Activated CD4-positive, alpha-beta T cell treated with anti-CD3 and anti-CD28 coated beads, Interleukin-2, amount 10 ng/mL, durations not matched to agents 24 days and 14 days (primary cell): Measurements from ENCODE around the gene LTBP2. TPM values are rescaled to one million over a fixed set of nuclear protein-coding genes. Genes with fewer than 3 reads are reported as not detected.

Experiments used
- DNase-seq: peaks from one replicate; pipeline ENCODE4 v3.0.0; 2022
- H3K27ac Mint-ChIP-seq: one replicate; pipeline ENCODE4 v1.8.0; 2022; ENCODE audit warnings: mild to moderate bottlenecking, mixed read lengths
- H3K27me3 Mint-ChIP-seq: one replicate; pipeline ENCODE4 v1.8.0; 2022; ENCODE audit warnings: mixed read lengths
- H3K36me3 Mint-ChIP-seq: one replicate; pipeline ENCODE4 v1.8.0; 2022; ENCODE audit warnings: low read depth, mild to moderate bottlenecking, mixed read lengths
- H3K4me1 Mint-ChIP-seq: one replicate; pipeline ENCODE4 v1.8.0; 2021; ENCODE audit warnings: mixed read lengths
- H3K4me3 Mint-ChIP-seq: one replicate; pipeline ENCODE4 v1.8.0; 2022; ENCODE audit warnings: mild to moderate bottlenecking, moderate library complexity, mixed read lengths
- H3K9me3 Mint-ChIP-seq: one replicate; pipeline ENCODE4 v1.8.0; 2021; ENCODE audit warnings: mixed read lengths
- intact Hi-C: fragments of 100-400 bp; cut with micrococcal nuclease; formaldehyde crosslinking; loops from one replicate; pipeline ENCODE4 v1.15.1; 2023
- total RNA-seq: library from RNA; stranded (reverse); gene quantifications from 2 replicates; pipeline ENCODE4 v1.2.3, GENCODE V29; 2022

The LTBP2 gene
- total RNA-seq, 1 donor from 2014 or later = 0.05 TPM

DNA sequence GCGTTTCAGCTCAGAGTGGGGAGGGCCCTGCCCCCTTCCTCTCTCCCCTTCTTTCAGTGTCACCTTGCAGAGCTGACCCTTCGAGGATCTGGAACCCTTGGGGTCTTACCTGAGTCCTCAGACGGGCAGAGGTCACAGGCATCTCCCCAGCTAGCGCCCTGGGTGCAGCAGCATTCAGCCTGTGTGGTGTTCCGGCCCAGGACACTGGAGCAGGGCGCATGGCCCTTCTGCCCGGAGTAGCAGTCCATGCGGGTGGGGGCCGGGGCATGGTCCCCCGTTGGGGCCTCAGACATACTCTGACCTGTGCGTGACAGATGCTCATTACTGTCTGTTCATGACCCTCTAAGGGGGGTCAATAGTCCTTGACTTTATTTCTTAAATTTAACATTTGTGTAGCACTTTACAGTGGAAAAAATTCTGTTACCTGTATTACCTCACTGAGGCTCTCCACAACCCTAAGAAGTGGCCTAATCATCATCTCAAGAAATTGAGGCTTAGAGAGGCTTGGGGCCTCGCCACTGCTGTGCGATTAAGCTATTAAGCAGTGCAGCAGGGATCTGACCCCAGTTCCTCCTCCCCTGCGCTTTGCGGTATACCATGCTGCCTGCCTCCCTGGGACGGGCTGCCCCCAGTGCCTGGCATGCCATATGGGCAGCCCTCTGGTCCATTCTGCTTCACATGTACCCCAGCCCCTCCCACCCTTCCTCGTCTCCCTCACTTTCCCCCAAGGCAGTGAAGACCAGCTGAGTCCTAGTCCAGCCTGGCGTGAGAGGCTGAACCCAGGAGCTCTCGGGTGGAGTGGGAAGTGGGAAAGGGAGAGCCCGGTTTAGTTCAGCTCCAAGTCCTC, 106.9 kb downstream of the LTBP2 start:
- Mint-ChIP-seq H3K36me3 (no peaks in the 10 kb centered on the region), H3K4me1 (no peaks in the 10 kb centered on the region), H3K27me3 (peaks cover 2% of the 10 kb centered on the region), H3K27ac (no peak overlapping the region), H3K4me3 (no peak overlapping the region), H3K9me3 (no peaks in the 10 kb centered on the region)
- DNase-seq = no peak
- intact Hi-C loops = no loop called here

DNA sequence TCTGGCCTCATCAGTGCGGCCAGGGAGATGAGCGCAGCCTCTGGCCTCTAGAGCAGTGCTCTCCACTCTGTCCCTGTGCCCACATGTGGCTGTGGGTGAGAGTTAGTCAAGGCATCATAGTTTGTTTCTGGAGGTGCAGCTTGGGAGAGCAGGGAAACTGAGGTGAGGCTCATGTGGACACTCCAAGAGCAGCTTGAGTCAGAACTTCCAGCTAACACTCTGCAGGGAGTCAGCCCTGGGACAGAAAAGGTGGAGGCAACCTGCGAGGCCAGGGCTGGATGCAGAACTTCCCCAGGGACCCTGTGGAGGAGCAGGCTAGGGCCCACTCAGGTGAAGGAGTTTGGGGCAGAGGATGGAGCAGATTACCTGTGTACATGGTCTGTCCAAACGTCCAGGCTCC, 107.6 kb downstream of the LTBP2 start:
- no peak for DNase-seq
- Mint-ChIP-seq H3K36me3 (no peaks in the 10 kb centered on the region), H3K4me1 (no peaks in the 10 kb centered on the region), H3K27me3 (peaks cover 2% of the 10 kb centered on the region), H3K27ac (no peak overlapping the region), H3K4me3 (no peak overlapping the region), H3K9me3 (no peaks in the 10 kb centered on the region)
- intact Hi-C loops = no loop called here

DNA sequence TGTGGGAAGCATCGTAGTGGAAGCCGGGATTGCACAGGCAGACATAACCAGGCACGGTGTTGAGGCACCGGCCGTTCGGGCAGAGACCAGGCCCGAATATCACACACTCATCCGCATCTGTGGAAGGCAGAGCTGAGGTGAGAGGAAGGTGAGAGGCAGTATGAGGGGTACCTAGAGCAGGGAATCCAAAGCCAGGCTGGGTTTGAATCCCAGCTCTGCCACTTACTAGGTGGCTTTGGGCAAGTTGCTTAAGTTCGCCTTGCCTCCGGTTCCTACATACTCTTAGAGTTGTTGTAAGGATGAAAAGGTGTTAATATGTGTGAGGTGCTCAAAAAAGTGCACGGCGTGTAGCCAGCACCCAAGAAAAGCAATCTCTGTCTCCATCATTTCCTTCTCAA, 108.1 kb downstream of the LTBP2 start:
- H3K27me3 Mint-ChIP-seq = peaks cover 2% of the 10 kb centered on the region
- DNase-seq = no peak
- no peaks in the 10 kb centered on the region for H3K36me3 Mint-ChIP-seq
- intact Hi-C loops = no loop called here
- no peak overlapping the region for H3K27ac Mint-ChIP-seq
- no peaks in the 10 kb centered on the region for H3K9me3 Mint-ChIP-seq
- H3K4me3 Mint-ChIP-seq = no peak overlapping the region
- no peaks in the 10 kb centered on the region for H3K4me1 Mint-ChIP-seq

DNA sequence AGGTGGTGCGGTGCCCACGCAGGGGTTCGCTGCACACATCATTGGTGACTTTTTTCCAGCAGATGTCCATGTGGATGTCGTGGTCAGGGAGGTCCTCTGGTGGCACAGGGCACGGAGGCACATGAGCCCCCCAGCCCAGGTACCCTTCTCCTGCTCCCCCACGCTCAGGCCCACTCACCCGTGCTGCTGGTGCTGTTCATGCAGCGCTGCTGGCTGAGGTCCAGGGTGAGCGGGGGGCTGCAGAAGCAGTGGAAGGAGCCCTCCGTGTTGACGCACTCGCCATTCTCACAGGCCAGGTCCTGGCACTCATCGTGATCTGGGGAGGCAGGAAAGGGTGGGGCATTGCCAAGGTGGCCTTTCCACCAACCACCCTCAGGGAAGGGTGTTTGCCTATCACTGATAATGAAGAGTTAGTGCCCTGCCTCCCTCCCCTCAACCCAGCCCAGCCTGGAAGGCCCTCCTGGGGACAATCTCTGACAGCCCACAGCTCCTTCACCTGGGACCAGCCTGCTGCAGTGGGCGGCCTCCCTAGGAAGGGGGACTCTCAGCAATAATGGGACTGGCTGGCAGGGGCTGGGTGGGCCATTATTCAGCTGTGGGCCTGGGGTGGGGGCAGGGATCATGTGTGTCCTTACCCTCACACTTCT, 108.6 kb downstream of the LTBP2 start:
- H3K9me3 Mint-ChIP-seq = no peaks in the 10 kb centered on the region
- no peaks in the 10 kb centered on the region for H3K36me3 Mint-ChIP-seq
- peaks cover 2% of the 10 kb centered on the region for H3K27me3 Mint-ChIP-seq
- intact Hi-C loops = no loop called here
- no peak overlapping the region for H3K4me3 Mint-ChIP-seq
- no peaks in the 10 kb centered on the region for H3K4me1 Mint-ChIP-seq
- H3K27ac Mint-ChIP-seq = no peak overlapping the region
- no peak for DNase-seq

DNA sequence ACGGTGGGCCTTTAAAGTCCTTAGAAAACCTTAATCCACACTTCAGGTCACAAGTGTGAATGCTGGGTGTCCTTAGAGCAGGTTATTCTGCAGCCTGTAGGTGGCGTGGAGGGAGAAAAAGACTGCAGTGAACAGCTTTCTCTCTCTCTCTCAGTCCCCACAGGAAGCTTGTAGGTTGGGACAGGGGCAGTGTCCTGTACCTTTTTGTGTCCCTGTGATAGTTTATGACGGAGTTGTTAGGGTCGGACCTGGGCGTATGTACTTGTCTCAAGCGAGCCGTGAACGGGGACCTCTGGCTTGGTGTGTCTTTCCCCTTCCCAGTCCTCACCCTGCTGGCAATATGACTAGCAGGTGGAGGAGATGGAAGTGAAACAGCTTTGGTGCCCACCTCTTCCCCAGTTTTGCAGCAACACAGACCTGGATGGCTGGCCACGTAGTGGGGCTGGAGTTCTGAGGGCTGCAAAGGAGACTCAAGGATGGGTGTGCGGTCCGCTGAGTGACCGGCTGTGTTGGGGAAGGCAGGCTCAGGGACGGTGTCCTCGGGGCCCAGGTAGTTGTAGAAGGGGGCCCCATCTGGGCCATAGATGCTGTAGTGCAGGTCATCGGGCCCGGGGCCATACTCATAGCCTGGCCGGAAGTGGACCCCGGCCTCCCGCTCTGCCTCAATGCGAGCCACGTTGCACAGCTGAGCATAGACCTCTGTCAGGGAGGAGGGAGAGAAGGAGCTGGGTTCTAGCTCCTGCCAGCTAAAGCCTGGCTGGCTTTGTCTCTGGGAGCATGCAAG, 109.6 kb downstream of the LTBP2 start:
- Mint-ChIP-seq H3K9me3 (no peaks in the 10 kb centered on the region), H3K27ac (no peak overlapping the region), H3K4me1 (no peaks in the 10 kb centered on the region), H3K27me3 (peaks cover 2% of the 10 kb centered on the region), H3K36me3 (no peaks in the 10 kb centered on the region), H3K4me3 (no peak overlapping the region)
- peak; percentile 71 for DNase-seq
- intact Hi-C loops = no loop called here

DNA sequence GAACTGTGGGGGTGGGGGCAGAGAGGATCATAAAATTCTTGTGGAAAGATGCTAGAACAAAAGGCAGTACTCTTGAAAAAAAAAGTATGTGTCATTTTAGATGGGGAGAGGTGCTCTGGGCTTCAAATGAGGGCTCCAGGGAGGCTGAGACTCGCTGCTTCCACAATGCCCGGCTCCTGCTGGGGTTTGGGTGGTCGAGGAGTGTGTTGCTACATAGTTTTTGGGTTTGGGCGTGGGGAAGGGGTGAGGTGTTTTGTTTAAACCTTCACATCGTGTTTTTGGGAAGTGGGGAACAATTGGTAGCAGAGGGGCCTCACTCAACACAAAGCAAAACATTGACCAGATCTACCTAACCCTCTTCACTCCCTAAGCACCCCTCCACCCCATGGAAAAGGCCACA, 110.3 kb downstream of the LTBP2 start:
- intact Hi-C loops = no loop called here
- no peaks in the 10 kb centered on the region for H3K36me3 Mint-ChIP-seq
- H3K9me3 Mint-ChIP-seq = no peaks in the 10 kb centered on the region
- no peak overlapping the region for H3K4me3 Mint-ChIP-seq
- H3K27ac Mint-ChIP-seq = no peak overlapping the region
- H3K27me3 Mint-ChIP-seq = peaks cover 2% of the 10 kb centered on the region
- H3K4me1 Mint-ChIP-seq = no peaks in the 10 kb centered on the region
- DNase-seq = no peak

DNA sequence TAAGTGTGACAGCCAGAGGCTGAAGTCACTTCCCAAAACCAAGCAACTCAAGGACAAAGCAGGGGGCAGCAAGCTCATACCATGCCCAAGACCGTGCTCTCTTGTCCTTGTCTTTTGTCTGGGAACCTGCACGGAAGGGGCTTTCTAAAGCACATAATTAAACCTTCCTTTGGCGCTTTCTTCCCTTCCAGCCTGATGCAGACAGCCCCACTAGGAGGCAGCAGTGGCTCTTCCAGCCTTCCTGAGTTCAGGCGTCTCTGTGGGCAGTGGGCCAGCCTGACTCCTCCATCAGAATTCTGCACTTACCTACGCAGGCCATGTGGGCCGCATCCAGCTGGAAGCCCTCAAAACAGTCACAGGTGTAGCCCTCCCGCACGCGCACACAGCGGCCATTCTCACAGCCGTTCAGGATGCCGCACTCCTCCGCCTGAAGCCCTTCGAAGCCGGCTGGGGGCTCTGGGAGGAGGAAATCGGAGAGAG, 110.9 kb downstream of the LTBP2 start:
- Mint-ChIP-seq H3K27me3 (peaks cover 2% of the 10 kb centered on the region), H3K4me1 (no peaks in the 10 kb centered on the region), H3K9me3 (no peaks in the 10 kb centered on the region), H3K36me3 (peaks cover 2% of the 10 kb centered on the region), H3K27ac (no peak overlapping the region), H3K4me3 (no peak overlapping the region)
- no peak for DNase-seq
- intact Hi-C loops = no loop called here

DNA sequence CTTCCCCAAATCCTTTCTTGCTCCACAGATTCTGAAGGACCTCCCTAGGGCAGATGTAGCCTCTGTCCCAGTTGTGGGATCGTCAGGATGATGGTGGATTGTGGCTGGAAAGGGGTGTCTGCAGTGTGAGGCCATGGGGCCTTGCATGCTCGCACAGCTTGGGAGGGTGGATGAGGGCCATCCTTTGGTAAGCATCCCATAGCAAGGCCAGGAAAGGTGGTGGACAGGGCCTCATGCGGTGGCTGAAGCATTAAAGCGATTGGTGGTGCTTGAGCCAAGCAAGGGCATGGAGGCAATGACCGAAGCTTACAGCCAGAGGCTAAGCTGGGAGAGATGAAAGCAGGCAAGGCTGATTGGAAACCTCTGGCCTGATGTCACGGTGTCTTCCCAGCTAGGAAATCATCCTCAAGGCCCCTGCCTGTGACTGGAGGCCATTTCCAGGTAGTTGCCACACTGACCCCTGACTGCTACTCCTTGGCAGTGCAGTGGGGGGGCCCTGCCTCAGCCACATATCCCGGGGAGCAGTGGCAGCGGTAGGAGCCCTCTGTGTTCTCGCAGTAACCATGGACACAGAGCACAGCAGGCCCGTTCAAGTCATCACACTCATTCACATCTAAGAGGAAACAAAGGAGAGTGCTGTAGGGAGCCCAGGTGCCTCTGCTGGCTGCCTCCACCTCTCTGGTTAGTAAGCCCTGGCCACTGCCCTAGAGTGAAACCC, 111.5 kb downstream of the LTBP2 start:
- no peak for DNase-seq
- H3K4me3 Mint-ChIP-seq = no peak overlapping the region
- H3K27ac Mint-ChIP-seq = no peak overlapping the region
- peaks cover under 1% of the 10 kb centered on the region for H3K4me1 Mint-ChIP-seq
- intact Hi-C loops = no loop called here
- peaks cover 2% of the 10 kb centered on the region for H3K36me3 Mint-ChIP-seq
- H3K27me3 Mint-ChIP-seq = no peaks in the 10 kb centered on the region
- no peaks in the 10 kb centered on the region for H3K9me3 Mint-ChIP-seq

DNA sequence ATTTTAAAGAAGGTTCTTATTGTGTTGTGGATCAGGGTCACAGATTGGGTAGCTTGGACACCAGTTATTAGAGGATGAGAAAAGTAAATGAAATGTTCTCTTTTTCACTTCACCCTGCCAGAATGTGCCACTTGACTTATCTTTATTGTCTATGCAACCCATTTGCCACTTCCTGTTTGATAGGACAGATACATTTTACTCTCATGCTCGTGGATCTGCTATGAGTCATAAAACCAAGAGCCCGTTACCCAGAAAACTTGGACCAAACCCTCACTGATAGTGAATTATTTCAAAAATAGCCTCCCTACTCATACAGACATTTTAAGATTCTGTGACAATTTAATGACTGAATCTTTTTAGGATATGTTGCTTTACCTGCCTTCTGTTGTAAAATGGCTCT, 116.7 kb downstream of the LTBP2 start:
- intact Hi-C loops = no loop called here

DNA sequence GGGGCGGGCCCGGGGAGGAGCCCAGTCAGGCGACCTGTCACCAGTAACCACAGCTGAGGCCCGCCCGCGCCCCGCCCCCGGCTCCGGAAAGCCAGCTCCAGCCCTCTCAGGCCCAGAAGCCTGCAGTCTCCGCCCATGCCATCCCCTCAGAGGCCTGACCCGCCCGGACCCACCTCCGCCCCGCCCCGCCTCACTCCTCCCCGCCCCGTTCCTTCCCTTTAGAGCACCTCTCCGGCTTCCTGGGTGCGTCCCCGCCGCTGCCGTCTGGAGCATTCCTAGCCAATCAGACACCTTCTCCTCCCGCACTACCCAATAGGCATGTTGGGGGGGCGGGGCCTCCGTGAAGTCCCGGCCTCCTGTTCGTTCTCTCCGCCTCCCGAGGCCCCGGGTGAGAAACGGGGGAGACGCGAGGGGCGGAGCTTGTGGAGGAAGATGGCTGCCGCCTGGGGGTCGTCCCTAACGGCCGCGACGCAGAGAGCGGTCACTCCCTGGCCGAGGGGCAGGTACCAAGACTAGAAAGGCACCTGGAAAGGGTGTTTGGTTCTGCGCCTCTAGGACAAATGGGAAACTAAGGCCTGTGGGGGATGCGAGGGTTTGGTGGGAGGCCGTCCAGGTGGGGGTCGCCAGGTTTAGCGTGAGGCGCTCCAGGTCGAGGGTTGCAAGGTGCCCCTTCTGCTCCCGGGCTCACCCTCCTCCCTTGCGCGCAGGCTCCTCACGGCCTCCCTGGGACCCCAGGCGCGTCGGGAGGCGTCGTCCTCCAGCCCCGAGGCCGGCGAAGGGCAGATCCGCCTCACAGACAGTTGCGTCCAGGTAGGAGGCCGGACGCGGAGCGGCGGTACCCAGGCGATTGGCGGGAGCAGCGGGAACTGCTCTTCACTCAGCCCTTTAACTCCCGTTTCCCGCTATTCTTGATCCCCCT, 118.4 kb downstream of the LTBP2 start, which contains the start of gene ISCA2:
TSS of gene ISCA2 (plus strand) at position 423 of the 919 bp plus-strand sequence. CDS start at position 433, 10 bp downstream.
- peaks cover 7% of the 10 kb centered on the region for H3K36me3 Mint-ChIP-seq
- peak; percentile 100 for DNase-seq
- peaks cover 24% of the 10 kb centered on the region for H3K4me1 Mint-ChIP-seq
- H3K4me3 Mint-ChIP-seq = no peak within 1 kb of the TSS
- intact Hi-C loops = loop anchor here (1.0 to 5.0 kb wide), 3 partner anchors 119 to 191 kb away; partner anchors contain the start of genes ABCD4 and LTBP2
- H3K9me3 Mint-ChIP-seq = no peaks in the 10 kb centered on the region
- H3K27ac Mint-ChIP-seq = peak within 1 kb of the TSS; percentile 93
- H3K27me3 Mint-ChIP-seq = peaks cover 3% of the 10 kb centered on the region

More for the DNA sequence above, 116.7 kb downstream of the LTBP2 start:
- H3K36me3 Mint-ChIP-seq = peaks cover 7% of the 10 kb centered on the region
- peaks cover 2% of the 10 kb centered on the region for H3K27me3 Mint-ChIP-seq
- peaks cover 20% of the 10 kb centered on the region for H3K4me1 Mint-ChIP-seq
- H3K27ac Mint-ChIP-seq = no peak overlapping the region
- H3K4me3 Mint-ChIP-seq = no peak overlapping the region
- no peak for DNase-seq
- H3K9me3 Mint-ChIP-seq = no peaks in the 10 kb centered on the region

DNA sequence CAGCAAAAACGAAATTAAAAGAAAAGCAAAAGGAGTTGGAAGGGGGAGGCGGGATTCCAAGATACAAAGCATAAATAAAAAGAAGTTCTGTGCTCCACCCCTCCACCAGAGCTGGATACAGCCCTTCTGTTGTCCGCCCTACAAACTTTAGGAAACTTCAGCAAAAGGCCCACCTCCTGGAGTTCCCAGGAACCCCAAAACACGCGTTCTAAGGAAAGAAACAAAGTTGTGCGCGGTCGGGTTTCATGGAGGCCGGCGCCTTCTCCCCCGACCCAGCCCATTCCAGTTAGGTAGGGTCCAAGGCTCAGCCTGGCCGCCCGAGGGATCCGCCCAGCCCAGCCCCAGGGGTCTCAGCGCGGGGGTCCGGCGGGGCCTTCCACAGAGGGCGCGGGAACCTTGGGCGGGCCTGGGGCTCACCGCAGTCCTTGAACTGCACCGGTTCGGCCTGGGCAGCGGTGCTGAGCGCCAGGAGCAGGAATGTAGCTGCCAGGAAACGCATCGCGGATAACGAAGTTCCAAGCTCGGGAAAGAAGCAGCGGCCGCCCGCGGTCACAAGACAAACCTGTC, 119.2 kb downstream of the LTBP2 start, which contains the start of gene NPC2:
TSS of gene NPC2 (minus strand) at position 530 of the 567 bp plus-strand sequence. CDS start at position 499, 31 bp downstream.
- H3K27ac Mint-ChIP-seq = peak within 1 kb of the TSS; percentile 93
- H3K4me1 Mint-ChIP-seq = peaks cover 24% of the 10 kb centered on the region
- no peak for DNase-seq
- intact Hi-C loops = loop anchor here (1.0 to 5.0 kb wide), 3 partner anchors 119 to 190 kb away; partner anchors contain the start of genes ABCD4 and LTBP2
- H3K27me3 Mint-ChIP-seq = peaks cover 3% of the 10 kb centered on the region
- no peaks in the 10 kb centered on the region for H3K9me3 Mint-ChIP-seq
- H3K36me3 Mint-ChIP-seq = peaks cover 7% of the 10 kb centered on the region
- no peak within 1 kb of the TSS for H3K4me3 Mint-ChIP-seq
